CD4-positive, alpha-beta T cell treated with Interleukin-12 subunit alpha and Interleukin-12 subunit beta, for 1 hour (primary cell): ENCODE measurements around the gene SMAD3.

Source experiments
- DNase-seq: peaks from one replicate; pipeline ENCODE4 v3.0.0-alpha.2; 2020

SMAD3 gene

GRCh38 chr15:67036775-67037555 is 28.4 kb upstream of the SMAD3 start:
- DNase-seq = no peak

GRCh38 chr15:67037694-67038093 is 27.7 kb upstream of the SMAD3 start:
- DNase-seq = no peak

DNA sequence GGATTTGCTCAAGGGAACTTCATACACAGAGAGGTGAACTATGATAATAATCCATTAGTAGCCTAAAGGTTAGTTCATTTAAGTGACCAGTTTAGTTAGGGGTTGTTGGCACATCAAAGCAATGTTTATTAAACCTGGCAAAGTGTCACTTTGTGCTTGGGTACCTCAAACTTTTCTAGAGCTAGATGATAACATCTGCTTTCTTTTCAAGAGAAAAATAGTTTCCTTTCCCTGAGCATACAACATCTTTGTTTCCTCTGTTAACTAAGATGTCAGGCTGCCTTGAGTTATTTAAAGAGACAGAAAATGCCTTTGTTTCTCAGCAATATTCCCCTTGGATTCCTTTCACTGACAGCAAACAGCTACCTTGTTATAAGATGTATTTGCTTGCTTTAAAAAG is 26.7 kb upstream of the SMAD3 start:
- no peak for DNase-seq

- no peak for DNase-seq
Measured at GRCh38 chr15:67039384-67040075, 25.9 kb upstream of the SMAD3 start.

- no peak for DNase-seq
Measured at GRCh38 chr15:67040277-67040676, 25.1 kb upstream of the SMAD3 start.

- no peak for DNase-seq
Measured at GRCh38 chr15:67042551-67043142, 22.8 kb upstream of the SMAD3 start.

- DNase-seq = no peak
Measured at GRCh38 chr15:67043939-67044771, 21.2 kb upstream of the SMAD3 start.

DNA sequence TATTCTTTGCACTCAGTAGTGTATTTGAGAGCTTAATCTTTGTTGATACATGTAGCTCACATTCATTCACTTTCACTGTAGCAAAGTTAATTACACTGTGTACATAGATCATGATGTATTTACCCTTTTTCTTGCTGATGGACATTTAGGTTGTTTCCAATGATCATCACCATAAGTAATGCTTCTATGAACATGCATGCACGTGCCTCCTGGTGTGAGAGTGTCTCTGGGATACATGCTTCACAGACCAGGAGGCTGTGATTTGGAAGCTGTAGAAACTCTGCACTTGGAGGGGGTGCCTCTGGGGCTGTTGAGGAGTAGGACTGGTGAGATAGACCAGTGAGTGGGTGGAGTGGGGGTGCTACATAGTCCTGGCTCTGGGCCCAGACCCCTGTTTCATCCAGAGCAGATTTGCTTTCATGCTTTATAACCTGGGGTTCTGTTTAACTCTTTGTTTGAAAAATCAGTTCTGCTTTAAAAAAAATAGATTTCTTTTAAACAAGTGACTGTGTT is 18.2 kb upstream of the SMAD3 start:
- no peak for DNase-seq

- DNase-seq = no peak
Measured at GRCh38 chr15:67048281-67049279, 16.8 kb upstream of the SMAD3 start.

DNA sequence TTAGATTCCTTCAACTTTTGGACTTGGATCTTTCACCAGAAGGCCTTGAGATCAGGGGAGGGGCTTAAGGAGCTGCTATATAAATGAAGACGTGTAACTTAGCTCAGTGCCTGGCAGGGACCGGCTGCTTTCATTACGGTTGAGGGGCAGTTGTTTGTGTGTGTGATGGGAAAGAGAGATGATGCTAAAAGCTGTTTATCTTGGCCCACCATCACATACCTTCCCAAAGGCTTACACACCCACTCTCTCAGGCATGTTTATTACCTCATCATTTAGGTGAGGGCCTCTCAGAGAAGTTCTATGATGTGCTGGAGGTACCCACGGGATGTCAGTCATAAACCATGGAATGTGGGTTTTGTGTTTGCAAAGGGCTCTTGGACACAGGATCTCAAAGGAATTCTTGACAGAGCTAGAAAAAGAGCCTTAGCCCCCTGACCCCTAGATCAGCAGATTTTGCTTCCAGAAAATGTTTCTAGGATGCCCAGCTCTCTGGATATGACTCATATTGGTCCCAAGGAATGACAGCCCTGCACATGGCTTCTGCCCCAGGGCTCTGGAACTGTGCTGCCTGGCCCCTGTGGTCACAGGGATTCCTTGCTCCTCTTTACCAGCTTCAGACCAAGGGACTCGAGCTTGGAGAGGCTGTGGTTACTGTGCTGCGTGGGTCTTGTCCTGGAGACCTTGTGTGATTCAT is 15.9 kb upstream of the SMAD3 start:
- DNase-seq = no peak

- DNase-seq = no peak
Measured at GRCh38 chr15:67050062-67050461, 15.3 kb upstream of the SMAD3 start.

DNA sequence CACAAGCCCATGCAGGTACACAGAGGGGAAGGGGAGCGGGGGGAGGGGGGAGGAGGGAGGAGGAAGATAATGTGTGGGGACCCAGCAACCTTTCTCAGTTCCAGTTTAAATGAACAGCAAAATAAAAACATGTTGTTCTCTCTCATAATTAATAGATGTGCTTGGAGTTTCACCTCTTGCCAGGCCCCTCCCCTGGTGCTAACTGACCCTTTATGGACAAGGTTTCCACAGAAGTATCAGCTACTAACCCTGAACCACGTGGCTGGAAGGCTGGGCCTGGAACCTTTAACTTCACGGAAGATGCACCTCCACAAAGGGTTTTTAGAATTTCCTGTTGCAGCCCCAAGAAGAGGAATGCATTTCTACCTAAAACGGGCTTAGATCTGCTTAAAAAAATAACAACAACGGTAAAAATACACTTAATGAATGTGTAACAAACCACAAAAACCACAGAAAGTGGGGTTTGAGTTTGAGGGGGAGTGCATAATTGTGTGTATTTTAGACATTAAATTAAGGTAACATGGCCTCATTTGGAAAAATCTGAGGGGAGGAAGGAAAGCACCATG is 14.8 kb upstream of the SMAD3 start:
- no peak for DNase-seq

DNA sequence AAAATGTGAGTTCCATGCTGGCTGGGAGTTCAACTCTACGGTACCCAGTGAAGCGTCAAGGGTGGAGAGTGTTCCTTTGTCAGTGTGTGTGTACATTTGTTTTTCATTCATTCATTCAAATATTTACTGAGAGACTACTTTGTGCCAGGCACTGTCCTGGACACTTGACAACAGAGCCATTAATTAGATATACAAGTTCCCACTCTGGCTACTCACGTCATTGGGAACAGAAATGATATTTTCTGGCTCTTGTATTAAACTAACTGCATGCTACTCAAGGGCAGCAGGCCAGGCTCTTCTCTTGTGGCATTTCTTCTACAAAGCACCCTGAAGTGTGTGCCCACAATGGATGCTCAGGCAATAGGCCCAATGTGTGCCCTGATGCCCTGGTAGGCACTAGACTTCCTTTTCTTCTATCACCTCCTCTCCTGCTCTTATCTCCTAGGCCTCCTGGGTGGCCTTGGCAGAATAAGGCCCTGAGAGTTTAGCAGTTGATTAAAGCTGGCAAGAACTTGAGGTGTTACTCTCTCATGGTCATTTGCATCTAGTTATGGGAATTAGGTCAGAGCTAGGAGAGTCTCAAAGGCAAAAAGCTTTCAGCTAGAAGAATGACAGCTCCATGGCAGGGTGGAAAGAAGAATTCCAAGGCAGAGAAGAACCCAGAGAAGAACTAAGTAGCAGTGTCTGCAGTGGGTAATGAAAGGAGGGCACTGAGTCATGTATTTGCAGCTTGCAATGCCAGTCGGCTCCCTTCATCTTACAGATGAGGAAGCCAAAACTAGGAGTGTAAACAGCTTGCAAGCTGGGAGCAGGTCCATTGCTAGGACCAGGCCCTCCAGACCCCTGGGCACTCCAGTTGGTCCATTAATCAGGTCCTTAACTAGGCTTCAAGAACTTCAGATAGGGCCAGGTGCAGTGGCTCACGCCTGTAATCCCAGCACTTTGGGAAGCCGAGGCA is 14.0 kb upstream of the SMAD3 start:
- no peak for DNase-seq

DNA sequence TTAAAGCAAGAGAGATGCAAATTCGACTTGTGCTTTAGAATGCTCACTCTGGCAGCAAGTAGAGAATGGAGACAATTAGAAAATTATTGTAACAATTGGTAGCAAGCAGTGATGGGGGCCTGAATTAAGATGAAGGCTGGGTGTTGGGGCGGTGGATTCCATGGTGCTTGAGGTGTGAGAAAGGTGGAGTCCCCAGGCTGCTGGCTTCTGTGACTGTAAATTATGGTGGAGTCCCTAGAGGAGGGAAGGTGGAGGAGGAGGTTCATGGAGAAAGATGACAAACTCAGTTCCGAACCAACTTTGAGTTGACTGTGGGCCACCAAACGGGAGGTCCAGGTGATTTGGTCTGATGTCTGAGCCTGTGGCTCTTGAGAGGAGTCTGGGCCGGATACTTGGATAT is 10.7 kb upstream of the SMAD3 start:
- DNase-seq = no peak

GRCh38 chr15:67059127-67059553 is 6.3 kb upstream of the SMAD3 start:
- no peak for DNase-seq

DNA sequence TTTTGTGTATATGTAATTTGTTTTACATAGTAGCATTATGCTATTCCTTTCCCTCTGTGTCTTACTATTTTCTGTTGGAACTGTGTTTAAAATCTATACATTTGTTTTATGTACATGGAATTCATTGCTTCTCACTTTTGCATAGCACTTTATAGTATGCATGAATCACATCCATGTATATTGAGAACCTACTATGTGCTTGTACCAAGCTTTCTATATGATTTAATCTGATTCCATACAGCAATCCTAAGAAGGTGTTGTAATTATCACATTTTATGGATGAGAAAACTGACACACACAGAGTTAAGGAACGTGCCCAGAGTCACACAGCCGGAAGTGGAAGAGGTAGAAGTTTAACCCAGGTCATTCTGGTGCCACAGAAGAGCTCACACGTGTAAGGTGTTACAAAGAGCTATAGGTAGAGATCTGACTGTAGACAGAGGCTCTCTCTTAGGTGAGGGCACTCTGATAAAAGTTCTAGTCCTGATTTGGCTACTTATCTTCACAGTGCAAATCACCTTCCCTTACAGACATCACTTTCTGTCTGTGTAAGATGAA is 3.5 kb upstream of the SMAD3 start:
- no peak for DNase-seq

- DNase-seq = no peak
Measured at GRCh38 chr15:67062369-67062985, 2.9 kb upstream of the SMAD3 start.
